Epithelial cell of prostate (primary cell): ENCODE measurements around the gene RAD51D.
"Not testable (repeated sequence)": the region's sequence is repeated elsewhere in the genome, so short reads cannot be mapped to it uniquely, and the experiment has no call there.

Experiments
- DNase-seq: peaks from one replicate; pipeline ENCODE4 v3.0.0-alpha.2; 2011; ENCODE audit warnings: low read depth, low spot score
- H3K27ac ChIP-seq: fragments of 450-650 bp; 2 replicates; pipeline ENCODE4 v1.5.1; 2017; ENCODE audit warnings: mild to moderate bottlenecking

Gene RAD51D

DNA sequence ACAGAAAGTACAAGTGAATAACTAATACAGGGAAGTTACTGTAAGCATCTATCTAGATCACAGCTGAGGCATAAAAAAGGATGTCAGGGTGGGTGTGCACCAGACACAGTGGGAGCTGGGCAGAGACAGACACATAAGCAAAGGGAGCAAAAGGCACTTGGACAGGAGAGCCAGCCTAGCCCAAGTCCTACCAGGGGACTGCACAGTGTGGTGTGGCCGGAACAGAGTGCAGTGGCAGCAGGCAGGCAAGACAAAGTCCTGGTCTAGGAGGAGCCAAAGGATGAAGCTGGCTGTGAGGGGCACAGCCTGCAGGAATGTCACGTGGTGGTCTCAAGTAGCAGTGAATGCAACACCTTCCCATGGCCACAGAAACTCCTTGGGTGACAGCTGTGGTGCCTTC, 21.9 kb downstream of the RAD51D start:
- DNase-seq, result no peak
- H3K27ac ChIP-seq, result no peak overlapping the region

DNA sequence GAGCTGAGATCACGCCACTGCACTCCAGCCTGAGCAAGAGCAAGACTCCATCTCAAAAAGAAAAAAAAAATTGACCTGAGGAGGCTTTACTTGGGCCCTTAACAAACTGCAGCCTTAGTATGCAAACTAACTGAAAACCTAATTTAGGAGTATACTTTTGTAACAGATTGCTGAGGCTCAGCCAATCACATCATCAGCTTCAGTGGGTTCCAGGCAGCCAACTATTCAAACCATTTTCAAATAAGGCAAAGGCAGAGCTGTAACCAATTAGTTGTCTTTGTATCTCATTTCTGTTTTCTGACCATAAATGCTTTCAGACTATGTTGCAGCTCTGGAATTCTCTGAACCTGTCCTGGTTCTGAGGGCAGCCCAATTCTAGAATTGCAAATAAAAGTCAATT, 23.9 kb downstream of the RAD51D start:
- no peak for DNase-seq
- peak overlapping the region; percentile 60 for H3K27ac ChIP-seq

DNA sequence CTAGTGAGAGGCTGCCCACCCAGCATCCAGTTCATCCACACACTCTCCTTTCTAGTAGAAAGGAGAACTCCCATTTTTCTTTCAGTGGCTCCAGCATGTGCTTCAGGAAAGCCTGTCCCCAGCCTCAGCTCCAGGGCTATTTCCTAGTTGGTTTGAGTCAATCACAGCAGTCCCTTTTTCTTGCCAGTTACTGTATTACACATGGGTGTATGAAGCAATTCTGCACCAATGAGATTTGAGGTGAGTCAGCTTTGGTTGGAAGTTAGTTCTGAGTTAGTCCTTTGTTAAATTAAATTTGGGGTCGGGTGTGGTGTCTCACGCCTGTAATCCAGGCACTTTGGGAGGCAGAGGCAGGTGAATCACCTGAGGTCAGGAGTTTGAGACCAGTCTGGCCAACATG, 24.8 kb downstream of the RAD51D start:
- peak overlapping the region; percentile 60 for H3K27ac ChIP-seq
- peak; percentile 76 for DNase-seq

DNA sequence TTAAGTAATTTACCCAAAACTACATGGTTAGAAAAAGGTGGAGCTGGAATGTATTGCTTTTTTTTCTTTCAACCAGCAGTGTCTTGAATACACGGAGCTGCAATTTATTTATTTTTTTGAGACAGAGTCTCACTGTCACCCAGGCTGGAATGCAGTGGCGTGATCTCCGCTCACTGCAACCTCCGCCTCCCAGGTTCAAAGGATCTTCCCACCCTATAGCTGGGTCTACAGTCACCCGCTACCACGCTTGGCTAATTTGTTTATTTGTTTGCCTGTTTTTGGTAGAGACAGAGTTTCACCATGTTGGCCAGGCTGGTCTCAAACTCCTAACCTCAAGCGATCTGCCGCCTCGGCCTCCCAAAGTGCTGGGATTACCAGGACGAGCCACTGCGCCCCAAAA, 29.0 kb downstream of the RAD51D start:
- not testable (repeated sequence) for H3K27ac ChIP-seq

DNA sequence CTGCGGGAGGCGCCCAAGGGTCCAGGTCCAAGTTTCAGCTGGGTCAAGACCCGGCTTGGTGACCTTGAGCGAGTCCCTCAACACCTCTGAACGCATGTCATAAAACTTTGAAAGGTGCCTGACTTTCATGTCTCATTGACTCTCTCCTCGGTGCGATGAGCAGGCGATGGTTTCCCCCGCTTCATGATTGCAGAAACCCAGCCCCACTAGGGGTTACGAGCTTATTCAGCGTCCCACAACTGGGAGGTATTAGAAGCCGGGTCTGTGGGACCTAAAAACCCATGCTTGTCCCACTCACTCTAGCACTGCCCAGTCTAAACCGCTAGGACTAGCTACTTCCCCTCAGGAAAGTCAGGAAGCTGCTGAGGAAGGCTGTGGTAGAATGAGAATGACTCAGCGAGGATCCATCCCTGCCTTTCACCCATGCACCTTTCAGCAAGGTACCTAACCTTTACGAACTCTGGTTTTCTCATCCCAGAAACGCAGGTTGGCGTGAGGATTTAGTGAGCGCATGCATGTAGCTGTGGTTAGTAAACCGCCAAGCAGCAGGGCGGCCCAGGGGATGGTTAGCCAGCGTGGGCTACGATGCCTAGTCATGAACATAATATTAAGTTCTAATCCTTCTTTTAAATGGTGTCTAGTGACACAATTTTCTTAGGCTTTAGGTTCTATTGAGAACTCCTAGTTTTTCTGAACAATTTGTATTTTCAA, 29.9 kb downstream of the RAD51D start:
- H3K27ac ChIP-seq, result peak overlapping the region; percentile 90
- DNase-seq, result no peak

More for the DNA sequence above, 29.0 kb downstream of the RAD51D start:
- not testable (repeated sequence) for DNase-seq

DNA sequence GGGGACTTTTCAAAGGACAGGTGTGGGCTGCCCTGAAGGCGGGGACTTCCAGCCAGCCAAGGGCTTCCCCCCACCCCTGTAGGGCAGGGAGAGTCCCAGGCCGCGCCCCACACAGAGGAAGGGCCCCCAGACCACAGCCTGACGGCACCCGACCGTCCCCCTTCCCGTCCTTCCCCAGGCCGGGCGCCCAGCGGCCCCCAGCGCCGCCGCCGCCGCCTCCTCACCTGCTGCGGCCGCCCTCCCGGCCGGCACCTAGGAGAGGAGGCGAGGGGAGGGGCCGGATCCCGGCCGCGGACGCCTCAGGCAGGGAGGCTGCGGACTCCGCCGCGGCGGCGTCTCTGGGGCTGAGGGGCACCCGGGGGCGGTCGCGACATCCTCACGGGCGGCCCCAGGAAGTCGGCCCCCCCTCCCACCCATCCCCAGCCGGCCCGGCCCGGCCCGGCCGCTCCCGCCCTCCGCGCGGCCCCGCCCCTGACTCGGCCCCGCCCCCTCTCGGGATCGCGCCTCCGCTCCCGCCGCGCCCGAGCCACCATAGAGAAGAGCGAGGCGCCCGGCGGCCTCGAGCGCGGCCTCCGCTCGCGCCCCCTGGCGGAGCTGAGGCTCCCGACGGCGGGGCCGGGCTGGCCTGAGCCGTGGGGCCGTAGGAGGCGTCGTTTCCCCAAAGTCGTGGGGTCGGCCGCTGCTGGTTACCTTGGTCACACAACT, 30.6 kb downstream of the RAD51D start:
- H3K27ac ChIP-seq, result peak overlapping the region; percentile 90
- DNase-seq, result no peak

DNA sequence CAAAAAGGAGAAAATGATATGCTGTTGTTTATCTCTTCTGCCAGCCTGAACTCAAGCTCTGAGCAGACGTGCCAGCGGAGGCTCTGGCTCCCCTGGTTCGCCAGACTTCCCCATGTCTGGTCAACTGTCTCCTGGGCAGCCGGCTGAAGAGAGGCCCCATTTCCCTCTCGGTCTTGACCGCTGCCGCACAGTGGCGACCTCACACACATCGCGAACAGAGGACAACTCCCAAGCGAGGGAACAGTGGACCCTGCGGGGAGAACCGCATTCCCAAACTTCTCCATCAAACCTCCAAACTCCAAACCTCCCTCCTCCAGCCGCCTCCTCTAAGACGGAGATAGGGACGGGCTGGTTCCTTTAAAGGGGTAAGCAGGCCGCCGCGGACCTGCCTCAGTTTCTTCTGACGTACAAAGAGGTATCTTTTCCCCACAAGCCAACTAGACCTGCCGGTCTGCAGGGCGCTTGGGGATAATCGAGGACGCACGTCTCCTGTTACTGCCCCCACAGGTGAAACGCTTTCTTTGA, 31.2 kb downstream of the RAD51D start:
- peak overlapping the region; percentile 90 for H3K27ac ChIP-seq
- no peak for DNase-seq

DNA sequence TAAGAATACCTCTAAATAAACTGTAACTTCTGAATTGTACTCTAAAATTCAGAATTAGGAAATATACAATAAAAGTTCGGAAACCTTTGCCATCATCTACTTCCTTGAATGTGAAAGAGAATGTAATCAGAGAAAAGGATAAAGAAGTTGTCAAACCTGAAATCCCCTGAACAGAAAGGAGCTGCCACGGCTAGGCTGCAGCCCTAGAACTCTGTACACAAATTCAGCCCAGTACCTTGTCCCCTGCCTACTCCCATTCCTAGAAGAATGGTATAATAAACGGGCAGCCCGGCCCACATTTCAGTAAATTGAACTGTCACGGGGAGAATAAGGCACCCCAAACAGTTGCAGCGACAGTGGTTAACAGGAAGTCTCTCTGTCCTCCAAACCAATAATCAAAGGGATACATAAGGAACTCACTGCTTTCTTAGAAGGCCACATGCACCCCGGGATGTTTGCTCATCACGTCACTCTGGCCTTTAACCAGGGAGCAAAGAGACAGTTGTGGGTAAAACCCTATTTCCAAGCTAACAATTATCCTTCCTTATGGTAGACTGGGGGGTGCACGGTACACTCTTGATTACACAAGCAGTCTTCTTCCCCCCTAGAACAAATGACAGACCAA, 31.8 kb downstream of the RAD51D start:
- no peak for DNase-seq
- peak overlapping the region; percentile 90 for H3K27ac ChIP-seq

DNA sequence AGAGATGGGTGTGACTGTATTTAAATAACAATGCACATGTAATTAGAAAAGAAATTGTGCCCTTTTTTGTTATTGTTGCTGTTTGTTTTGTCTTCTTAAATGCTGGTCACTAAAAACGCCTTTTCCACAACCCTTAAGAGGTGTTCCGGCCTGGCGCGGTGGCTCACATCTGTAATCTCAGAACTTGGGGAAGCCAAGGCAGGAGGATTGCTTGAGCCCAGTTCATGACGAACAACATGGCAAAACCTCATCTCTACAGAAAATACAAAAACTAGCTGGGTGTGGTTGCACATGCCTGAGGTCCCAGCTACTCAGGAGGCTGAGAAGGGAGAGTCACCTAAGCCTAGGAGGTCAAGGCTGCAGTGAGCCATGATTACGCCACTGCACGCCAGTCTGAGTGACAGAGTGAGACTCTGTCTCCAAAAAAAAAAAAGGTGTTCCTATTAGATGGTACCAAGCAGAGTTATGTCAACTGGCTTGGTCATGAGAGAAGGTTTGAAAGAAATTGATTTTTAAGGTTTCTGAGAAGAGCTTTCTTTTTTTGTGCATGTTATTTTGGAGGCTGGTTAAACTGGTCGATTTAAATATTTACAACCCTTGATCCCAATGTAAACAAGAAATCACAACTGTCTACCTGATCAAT, 32.6 kb downstream of the RAD51D start:
- H3K27ac ChIP-seq, result peak overlapping the region; percentile 90
- no peak for DNase-seq

DNA sequence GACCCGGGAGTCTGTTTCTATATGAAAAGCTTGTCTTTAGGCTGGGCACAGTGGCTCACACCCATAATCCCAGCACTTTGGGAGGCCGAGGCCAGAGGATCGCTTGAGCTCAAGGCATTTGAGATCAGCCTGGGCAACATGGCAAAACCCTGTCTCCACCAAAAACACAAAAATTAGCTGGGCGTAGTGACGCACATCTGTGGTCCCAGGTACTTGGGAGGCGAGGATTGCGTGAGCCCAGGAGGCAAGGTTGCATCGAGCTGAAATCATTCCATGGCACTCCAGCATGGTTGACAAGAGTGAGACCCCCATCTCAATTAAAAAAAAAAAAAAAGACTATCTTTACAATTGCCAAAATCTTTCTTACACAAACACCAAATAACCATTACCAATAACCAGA, 33.5 kb downstream of the RAD51D start:
- peak overlapping the region; percentile 90 for H3K27ac ChIP-seq
- DNase-seq, result no peak

DNA sequence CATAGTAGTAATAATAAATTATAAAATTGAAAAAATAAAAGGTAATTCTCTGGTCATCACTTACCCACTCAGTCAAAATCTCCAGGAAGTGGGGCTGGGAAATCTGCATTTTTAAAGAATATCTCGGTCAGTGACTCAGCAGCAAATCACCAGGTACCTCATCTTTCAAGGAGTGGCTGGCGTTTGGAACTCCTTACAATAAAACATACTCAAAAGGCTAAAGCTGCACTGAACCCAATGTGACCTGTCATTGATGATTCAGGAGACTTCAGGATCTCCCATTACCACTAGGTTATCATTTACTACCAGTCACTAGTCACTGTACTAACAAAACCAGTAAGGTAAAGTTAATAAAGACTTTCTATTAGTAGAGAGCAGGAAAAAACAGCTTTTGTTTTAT, 34.7 kb downstream of the RAD51D start:
- peak overlapping the region; percentile 90 for H3K27ac ChIP-seq
- DNase-seq, result peak; percentile 83

DNA sequence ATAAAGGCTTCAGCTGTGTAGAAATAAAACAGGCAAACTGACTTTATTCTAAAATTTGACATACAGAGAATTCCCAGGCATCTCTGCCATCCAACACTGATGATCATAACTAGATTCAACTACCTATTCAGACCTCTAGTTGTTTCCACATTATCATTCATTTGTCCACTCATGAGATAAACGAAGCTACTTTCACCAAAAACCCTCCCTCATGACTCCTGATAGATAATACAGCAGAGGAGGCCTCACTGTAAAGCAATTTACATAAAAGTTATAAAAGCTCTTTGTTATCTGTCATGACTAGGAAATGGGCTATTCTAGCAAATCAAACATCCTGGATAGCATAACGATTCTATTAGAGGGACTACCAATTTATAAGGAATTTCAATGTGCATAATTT, 36.6 kb downstream of the RAD51D start:
- H3K27ac ChIP-seq, result peak overlapping the region; percentile 90
- DNase-seq, result no peak

DNA sequence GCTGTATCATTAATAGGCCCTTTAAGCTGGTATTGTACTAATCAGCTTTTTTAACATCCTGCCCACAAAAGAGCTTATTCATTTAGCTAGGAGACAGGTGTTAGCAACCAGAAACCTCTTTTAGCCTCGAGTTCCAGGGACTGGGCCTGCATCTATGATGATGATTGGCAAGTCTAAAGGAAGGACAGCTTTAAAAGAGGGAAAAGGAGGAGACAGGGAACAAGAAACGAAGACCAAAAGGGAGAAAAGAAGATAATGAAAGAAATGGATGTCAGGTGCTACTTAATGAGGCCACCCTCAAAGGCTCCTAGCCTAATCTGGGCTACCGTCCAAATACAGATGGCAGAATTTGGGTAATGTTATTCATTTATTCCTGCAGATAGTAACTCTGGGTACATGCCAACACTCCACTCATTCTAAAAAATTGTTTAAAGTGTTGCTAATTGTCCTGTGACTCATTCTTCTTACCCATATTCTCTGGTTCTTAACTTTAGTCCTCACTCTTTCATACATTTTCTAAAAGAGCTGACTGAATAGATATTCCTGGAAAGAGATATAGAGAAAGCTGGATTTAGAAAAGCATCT, 37.5 kb downstream of the RAD51D start:
- DNase-seq, result no peak
- H3K27ac ChIP-seq, result peak overlapping the region; percentile 90

DNA sequence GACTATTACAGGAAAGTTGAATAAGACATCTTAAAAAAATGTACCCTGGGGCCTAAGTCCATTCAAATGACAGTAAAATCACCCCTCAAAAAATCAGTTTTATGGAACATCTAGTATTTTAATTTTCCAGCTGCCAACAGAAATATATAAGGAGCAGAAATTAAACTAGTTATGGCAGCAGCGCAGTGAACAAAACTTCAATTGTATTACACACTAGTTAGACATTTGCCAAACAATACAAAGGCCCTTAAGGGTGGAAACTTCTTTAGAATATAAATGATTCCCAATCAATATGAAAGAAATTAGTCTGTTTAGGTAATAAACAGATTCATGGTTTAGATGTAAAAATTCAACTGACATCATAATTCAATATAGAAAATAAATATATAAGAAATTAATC, 38.0 kb downstream of the RAD51D start:
- peak overlapping the region; percentile 90 for H3K27ac ChIP-seq
- no peak for DNase-seq

DNA sequence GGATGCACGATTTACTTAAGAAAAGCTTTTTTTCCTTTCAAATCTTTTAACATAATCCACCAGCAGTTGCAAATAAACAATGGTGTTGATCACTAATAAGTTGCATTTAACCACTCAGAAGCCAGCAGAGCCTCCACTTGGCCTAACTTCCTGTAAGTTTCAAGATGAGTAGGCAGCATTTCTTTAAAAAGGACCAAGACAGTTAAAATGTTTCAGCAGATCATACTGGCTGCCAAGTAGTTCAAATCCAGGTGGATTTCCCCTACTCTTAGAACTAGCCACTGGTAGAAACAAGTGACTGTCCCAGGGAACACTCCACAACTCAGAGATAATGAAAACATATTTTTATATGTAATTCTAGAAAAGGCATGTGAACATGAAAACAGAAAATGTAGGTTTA, 39.1 kb downstream of the RAD51D start:
- H3K27ac ChIP-seq, result peak overlapping the region; percentile 67
- no peak for DNase-seq

DNA sequence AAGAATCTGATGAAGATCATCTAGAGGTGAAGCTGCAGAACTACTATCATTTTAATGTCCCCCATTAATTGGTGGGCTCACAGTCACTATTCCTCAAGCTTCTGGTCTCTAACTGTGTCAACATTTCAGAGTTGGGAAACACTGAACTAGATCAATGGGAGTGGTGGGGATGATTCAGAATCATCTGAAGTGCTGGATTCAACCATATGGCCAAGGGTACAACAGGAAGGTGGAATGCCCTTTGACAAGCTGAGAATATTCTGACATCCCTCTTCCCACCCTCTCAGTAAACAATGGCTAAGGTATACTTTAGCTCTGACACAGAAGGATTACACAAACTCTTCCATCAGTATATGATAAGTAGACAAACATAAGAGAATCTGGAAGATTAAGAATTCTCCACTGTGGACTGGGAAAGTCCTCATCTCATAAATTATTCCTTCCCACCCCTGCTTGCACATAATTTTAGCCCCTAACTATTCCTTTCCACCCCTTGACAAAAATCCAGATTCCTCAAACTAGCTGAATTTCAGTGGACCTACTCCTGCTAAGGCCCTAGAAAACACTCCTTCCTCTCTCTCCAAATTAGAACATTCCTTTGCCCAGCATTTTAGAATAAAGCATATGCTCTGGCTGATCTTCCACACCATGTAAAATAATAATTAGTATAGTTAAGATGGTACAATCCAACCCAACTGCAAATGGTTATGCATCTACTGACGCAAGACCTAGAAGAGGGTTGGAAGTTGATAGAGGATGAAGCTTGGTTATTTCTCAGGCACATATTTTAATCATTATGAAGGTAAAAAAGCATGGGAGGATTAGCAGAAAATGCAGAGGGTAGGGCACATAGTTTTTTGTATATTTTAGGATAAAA, 39.9 kb downstream of the RAD51D start:
- H3K27ac ChIP-seq, result peak overlapping the region; percentile 67
- peak; percentile 70 for DNase-seq

DNA sequence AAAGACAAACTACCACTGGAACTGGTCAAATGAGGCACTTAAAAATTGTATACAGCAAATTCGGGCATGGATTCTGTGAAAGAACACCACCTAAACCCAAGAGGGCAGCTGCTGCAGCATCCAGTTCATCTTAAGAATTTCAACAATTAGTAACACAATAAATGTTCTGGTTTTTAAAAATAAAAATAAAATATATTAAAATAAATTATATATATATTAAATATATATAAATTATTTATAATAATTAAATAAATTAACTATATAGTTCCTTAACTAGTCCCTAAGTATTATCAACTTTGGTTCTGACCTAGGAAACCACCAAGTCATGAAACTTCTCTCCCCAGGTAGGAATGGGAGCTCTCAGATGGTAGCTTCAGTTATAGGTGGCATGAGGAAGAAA, 42.8 kb downstream of the RAD51D start:
- no peak for DNase-seq
- no peak overlapping the region for H3K27ac ChIP-seq

DNA sequence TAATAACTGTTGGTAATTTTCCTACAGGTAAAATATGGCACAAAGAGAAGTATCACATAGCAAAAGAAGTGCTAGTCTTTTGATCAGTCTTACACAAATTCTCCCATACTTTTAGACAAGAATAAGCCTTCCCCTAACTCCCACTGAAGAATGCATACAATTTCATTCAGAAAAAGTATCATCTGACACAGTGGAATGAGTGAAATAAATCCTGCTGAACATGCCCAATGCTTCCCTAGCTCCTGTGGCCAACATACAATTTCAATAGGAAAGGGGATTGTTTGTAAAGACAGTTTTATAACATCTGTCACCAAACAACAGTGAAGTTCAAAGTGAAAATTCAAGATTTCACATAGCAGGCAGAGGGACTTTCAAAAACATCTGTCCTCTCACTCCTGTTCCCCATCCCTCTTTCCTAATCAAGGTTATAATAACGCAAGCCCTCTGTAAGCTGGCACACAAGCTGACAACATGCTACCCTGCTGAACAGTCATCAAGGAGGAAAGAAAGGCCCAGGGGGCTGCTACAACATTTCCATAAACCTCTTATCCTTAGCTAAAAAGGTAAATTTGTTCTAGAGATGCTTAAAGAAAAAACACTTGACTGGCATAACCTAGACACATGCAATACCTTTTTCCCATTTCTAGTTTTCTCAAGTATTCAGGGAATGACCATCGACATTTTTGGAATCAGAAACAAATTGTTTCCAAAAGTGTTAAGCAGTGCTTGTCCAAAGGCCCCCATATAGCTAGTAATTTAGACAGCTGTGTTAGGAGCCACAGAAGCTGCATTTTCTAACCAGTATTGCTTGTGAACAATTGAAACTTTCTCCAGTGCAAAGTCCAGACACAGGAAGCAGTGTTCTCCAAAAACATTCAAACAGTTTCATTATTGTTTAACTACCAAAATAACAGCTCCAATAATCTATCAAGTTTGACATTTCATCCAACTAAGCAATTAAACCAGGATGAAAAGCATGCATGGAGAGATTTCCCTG, 44.7 kb downstream of the RAD51D start:
- DNase-seq, result no peak
- H3K27ac ChIP-seq, result no peak overlapping the region
